GM19395 (cell line): ENCODE data around the gene CYFIP2.
"Not testable (repeated sequence)": the region's sequence is repeated elsewhere in the genome, so short reads cannot be mapped to it uniquely, and the experiment has no call there.

Experiments
- ATAC-seq: cut with Tn5 transposase; IDR thresholded peaks from one replicate; pipeline ENCODE4 v1.9.1; 2021; ENCODE audit warnings: mild to moderate bottlenecking, moderate library complexity; ENCODE audit not compliant: unreplicated experiment

The CYFIP2 gene

DNA sequence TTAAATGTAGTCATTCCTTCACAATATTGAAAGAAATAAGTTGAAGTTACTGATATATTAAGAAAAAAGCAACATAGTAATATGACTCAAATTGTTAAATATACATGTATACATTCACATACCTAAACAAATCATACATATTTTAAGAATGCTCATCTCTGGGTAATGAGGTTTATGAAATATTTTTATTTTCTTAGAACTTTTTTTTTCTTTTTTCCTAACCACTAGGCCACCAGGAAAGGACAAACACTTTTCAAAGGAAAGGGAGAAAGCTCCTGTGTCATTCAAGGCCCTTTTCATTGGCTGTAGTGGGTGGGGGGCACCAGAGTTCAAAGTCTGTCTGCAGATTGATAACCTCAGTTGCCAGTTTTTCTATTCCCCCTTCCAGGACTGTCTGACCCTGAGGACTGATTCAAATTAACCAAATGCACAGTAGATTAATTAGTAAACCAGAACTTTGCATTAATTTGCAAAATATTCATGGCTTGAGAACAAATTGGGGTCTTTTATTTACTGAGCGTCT is 121.2 kb downstream of the CYFIP2 start:
- no peak for ATAC-seq

- ATAC-seq = no peak
These were observed 121.8 kb downstream of the CYFIP2 start for GRCh38 chr5:157387683-157388093.

DNA sequence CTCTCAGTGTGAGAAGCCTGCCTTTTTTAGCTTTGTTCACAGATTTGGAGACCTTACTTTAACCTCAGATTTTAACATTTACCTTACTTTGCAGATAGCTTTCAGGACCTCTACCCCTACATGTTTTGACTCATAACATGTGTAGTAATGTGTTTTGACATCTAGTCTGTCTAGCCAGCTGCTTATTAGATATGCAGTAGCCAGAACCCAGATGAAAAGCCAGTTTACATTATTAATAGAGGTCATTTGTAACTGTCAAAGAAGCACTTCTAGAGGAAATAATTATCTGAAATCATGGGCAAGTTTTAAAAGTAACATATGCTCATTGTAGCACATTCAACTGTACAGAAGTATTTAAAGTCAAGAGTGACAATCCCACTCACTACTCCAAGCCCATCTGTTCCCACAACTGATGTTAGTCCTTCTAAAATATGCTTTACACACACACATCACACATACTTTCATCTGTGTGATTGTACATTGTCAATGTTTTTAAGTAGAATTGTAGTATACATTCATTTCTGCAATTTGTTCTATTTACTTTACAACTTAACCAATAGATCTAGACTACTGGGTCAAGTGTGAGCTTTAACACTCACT is 122.3 kb downstream of the CYFIP2 start:
- ATAC-seq = no peak

- no peak for ATAC-seq
These were observed 123.2 kb downstream of the CYFIP2 start for GRCh38 chr5:157389103-157389502.

DNA sequence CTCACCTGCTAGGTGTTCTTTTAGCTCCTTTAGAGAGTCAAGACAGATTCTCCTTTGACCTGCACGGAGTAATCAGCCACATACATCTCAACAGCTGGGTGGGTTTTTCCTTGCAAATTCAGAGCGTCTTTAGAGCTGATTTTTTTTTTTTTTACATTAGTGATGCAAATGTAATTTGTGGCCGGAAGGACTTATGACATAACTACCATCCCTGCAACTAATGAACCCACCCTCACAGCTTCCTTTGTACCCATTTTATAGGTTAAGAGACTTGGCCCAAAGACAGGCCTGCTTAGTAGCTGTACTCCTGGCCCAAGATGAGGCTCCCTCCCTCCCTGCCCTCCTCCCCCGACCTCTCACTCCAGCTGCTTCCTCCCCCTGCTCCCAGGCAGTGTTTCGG is 124.2 kb downstream of the CYFIP2 start:
- no peak for ATAC-seq

GRCh38 chr5:157390551-157391297 is 124.8 kb downstream of the CYFIP2 start:
- no peak for ATAC-seq

DNA sequence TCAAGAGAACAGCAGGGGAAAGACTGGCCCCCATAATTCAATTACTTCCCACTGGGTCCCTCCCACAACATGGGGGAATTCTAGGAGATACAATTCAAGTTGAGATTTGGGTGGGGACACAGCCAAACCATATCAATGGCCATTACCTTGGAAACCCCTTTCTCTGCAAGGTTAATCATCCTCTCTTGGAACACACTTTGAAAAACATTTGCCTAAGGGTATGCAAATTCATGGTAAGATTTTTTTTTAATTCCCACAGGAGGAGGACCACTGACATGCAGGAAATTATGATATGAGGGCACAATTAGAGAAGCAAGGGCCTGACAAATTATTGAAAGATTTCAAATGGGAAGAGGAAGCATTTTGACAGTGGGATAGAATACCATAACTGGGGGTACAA is 132.4 kb downstream of the CYFIP2 start:
- ATAC-seq = no peak

- ATAC-seq = no peak
These were observed 135.0 kb downstream of the CYFIP2 start for GRCh38 chr5:157400741-157401495.

DNA sequence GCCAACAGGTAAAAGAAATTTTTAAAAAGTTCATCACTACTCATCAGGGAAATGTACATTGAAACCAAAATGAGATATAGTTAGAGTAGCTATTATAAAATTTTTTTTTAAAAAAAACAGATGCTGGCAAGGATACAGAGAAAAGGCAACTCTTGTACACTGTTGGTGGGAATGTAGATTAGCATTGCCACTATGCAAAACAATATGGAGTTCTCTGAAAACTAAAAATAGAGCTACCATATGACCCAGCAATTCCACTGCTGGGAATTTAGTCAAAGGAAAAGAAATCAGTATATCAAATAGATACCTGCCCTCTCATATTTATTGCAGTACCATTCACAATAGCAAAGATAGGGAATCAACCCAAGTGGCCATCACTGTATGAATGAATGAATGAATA is 149.9 kb downstream of the CYFIP2 start:
- ATAC-seq = no peak

GRCh38 chr5:157419521-157419920 is 153.6 kb downstream of the CYFIP2 start:
- not testable (repeated sequence) for ATAC-seq

DNA sequence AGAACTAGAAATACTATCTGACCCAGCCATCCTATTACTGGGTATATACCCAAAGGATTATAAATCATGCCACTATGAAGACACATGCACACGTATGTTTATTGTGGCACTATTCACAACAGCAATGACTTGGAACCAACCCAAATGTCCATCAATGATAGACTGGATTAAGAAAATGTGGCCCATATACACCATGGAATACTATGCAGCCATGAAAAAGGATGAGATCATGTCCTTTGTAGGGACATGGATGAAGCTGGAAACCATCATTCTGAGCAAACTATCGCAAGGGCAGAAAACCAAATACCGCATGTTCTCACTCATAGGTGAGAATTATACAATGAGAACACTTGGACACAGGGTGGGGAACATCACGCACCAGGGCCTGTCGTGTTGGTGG is 164.0 kb downstream of the CYFIP2 start:
- ATAC-seq = not testable (repeated sequence)

DNA sequence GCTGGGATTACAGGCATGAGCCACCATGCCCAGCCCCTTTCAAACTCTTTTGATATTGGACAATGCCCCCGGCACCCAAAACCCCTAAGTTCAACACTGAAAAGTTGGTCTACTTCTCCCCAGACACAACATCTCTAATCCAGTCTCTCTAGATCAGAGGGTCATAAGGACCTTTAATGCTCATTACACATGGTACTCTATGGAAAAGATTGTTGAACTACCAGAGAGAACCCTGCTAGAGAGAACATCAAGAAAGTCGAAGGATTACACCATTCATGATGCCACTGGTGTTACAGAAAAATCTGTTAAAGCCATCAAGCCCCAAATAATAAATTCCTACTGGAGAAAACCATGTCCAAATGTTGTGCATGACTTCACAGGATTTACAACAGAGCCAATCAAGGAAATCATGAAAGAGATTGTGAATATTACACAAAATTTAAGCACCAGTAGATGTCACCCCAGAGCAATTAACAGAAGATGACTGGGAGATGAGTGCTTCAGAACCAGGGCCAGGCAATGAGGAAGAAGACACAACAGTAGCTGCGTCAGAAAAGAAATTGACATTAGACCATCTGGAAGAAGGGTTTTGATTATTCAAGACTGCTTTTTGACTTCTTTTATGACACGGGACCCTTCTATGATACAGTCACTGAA is 165.7 kb downstream of the CYFIP2 start:
- ATAC-seq = peak; percentile 80

- ATAC-seq = no peak
These were observed 168.2 kb downstream of the CYFIP2 start for GRCh38 chr5:157434096-157434495.

- no peak for ATAC-seq
These were observed 177.2 kb downstream of the CYFIP2 start for GRCh38 chr5:157443041-157443549.

DNA sequence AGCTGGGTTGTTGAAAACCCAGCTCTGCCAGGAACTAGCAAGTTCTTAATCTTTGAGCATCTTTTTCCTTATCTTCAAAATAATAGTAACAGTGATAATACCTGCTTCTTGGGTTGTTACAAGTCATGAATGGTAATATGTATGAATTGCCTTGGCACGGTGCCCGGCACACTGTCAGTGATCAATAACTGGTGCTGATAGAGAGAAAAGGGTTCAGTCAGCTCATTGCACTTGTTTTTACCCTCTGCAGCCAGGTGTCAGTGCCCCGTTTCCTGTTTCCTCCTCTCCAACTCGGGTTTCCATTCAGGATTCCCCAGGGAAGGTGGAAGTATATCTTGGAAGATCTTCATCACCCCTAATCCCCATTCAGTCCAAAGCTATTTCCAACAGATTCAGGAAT is 178.3 kb downstream of the CYFIP2 start:
- no peak for ATAC-seq
